ENCODE results near the gene ANKRD39. TPM values are rescaled to one million over a fixed set of nuclear protein-coding genes. Genes with fewer than 3 reads are reported as not detected.
A peak's percentile ranks its signal among the peaks of the same experiment; 100 is the strongest.

ANKRD39 gene
- total and polyA plus RNA-seq, 2 donors (not counting 1 experiment from before 2014, with no cell fraction given), result 14.8 to 19.3 TPM

DNA sequence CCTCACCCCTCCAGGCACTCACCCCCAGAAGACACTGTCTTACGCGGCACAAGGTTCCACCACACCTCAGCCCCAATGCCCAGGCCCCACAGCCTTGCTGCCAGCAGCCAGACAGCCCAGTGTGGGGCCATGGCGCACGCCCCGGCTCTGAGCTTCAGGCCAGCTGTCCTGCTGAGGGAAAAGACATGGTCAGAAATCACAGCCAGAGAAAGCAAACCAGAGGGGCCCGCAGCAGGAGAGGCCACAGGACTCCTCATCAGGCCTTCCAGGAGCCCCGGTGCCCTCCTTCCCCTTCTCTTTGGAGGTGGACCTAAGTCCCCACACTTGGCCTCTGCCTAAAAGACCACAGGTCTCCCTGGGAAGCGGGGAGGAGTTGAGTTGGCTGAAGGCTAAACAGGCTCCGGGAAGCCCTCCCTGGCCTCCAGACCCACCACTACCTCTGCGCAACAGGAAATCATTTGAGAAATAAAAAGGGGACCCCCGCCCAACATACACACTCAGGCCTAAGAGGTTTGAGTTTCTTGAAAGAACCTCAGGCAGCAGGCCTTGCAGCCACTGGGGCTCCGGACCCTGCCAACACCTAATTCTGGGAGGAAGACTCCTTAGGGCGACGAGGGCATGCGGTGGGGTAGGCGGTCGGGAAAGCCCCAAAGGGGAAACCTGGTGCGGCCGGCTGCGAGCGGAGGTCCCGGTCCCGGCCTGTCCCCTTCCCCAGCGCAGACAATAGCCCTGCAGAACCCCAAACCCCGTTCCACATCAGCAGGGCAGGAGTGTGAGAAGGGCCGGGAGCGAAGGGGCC, 10.1 kb upstream of the ANKRD39 start:
- Histone ChIP-seq H3K27ac (ENCODE audit: low read length in 2 of 2) (no peak overlapping the region), H3K4me3 (ENCODE audit: control extremely low read depth in 1 of 5, extremely low read depth in 1 of 5, insufficient read depth in 1 of 5, low read depth in 2 of 5, low read length in 4 of 5) (peak overlapping the region; percentile 4 to 84 (median 57)), H2AFZ (ENCODE audit: insufficient read depth, low read depth, low read length, poor library complexity, severe bottlenecking) (peak overlapping the region; percentile 71), H3K9ac (ENCODE audit: low read length) (peak overlapping the region; percentile 72), H3K79me2 (ENCODE audit: control insufficient read depth, insufficient read depth, low read length) (no peaks in the 10 kb centered on the region), H3K4me2 (replicated peaks; ENCODE audit: low read depth, low read length, poor library complexity, severe bottlenecking) (peak overlapping the region; percentile 100), H3K9me3 (ENCODE audit: control extremely low read depth in 1 of 3, control insufficient read depth in 2 of 3, insufficient read depth in 1 of 3, low read length in 2 of 3) (peaks cover 0 to 14% (median 0%) of the 10 kb centered on the region in 3 donors), H3K27me3 (replicated peaks in 1 of 4; ENCODE audit: control extremely low read depth in 1 of 4, control insufficient read depth in 3 of 4, insufficient read depth in 4 of 4, low read length in 3 of 4) (peaks cover 0 to 41% (median 14%) of the 10 kb centered on the region in 4 experiments), H4K20me1 (ENCODE audit: control insufficient read depth, insufficient read depth, low read length, poor library complexity, severe bottlenecking) (no peaks in the 10 kb centered on the region), H3K36me3 (replicated peaks in 1 of 2; ENCODE audit: control extremely low read depth in 1 of 2, control insufficient read depth in 1 of 2, extremely low read depth in 1 of 2, insufficient read depth in 2 of 2, low read length in 1 of 2) (no peaks in the 10 kb centered on the region), H3K4me1 (ENCODE audit: control insufficient read depth in 2 of 2, insufficient read depth in 2 of 2, low read length in 2 of 2) (peaks cover 27 to 33% of the 10 kb centered on the region in 2 donors)
- 26% methylated on average over 20 of the region's 27 CpGs for WGBS (ENCODE audit: insufficient coverage)
- Mint-ChIP-seq H3K4me3 (peak overlapping the region; percentile 78), H3K27me3 (peaks cover 30% of the 10 kb centered on the region), H3K9me3 (ENCODE audit: insufficient read depth) (no peaks in the 10 kb centered on the region), H3K27ac (no peak overlapping the region), H3K4me1 (peaks cover 25% of the 10 kb centered on the region)
- no peak for ATAC-seq (ENCODE audit: low read depth)
- ChIA-PET POLR2A (no interaction called here), CTCF (interaction anchor here (1.1 to 3.2 kb wide), 3 partner anchors 11 to 83 kb away, joined by 3 to 19 read pairs (median 3); partner anchors contain the start of gene ANKRD39)
- DNase-seq, result peak; percentile 31
- TF ChIP-seq EZH2 (IDR thresholded peaks at IDR 0.05; ENCODE audit: borderline replicate concordance, insufficient read depth, low read depth, low read length, poor library complexity, severe bottlenecking), result no peak
- TF ChIP-seq, protein P1, sequence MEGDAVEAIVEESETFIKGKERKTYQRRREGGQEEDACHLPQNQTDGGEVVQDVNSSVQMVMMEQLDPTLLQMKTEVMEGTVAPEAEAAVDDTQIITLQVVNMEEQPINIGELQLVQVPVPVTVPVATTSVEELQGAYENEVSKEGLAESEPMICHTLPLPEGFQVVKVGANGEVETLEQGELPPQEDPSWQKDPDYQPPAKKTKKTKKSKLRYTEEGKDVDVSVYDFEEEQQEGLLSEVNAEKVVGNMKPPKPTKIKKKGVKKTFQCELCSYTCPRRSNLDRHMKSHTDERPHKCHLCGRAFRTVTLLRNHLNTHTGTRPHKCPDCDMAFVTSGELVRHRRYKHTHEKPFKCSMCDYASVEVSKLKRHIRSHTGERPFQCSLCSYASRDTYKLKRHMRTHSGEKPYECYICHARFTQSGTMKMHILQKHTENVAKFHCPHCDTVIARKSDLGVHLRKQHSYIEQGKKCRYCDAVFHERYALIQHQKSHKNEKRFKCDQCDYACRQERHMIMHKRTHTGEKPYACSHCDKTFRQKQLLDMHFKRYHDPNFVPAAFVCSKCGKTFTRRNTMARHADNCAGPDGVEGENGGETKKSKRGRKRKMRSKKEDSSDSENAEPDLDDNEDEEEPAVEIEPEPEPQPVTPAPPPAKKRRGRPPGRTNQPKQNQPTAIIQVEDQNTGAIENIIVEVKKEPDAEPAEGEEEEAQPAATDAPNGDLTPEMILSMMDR (IDR thresholded peaks at IDR 0.05), result no peak
- intact Hi-C loops (cut with micrococcal nuclease), result no loop called here

Measured in B cell (primary cell).